ENCODE data around the gene ALX4.

ALX4 gene

DNA sequence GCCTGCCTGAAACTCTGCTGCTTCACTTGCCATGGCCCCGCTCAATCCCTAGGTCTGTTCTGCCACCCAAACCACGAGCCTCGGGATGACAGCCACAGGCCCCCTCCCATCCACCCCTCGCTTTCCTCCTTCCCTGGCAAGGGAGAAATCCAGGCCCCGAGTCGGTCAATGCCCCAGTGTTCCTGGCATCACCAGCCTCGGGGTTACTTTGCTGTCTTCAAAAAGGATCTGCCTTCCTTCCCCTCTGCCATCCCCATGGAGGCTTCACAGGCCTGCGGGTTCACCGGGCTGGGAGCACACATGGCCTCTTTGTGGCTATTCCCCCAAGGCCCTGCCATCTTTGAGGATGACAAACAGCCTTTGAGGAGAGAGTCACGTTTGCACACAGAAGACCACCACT, 38.8 kb upstream of the ALX4 start:
- Histone ChIP-seq H3K9ac (no peak overlapping the region), H3K79me2 (ENCODE audit: insufficient read depth, low read depth) (no peaks in the 10 kb centered on the region), H3K27me3 (ENCODE audit: insufficient read depth, low read depth) (no peaks in the 10 kb centered on the region), H3K4me3 (IDR thresholded peaks at IDR 0.05; ENCODE audit: insufficient read depth, low read depth, low read length) (no peak overlapping the region), H3K36me3 (ENCODE audit: insufficient read depth) (no peaks in the 10 kb centered on the region), H3K4me1 (ENCODE audit: low read depth, poor library complexity, severe bottlenecking) (no peaks in the 10 kb centered on the region), H4K20me1 (ENCODE audit: insufficient read depth) (no peaks in the 10 kb centered on the region), H3K4me2 (no peak overlapping the region), H2AFZ (ENCODE audit: low read depth) (no peak overlapping the region), H3K27ac (no peak overlapping the region)
- TF ChIP-seq, protein P1, sequence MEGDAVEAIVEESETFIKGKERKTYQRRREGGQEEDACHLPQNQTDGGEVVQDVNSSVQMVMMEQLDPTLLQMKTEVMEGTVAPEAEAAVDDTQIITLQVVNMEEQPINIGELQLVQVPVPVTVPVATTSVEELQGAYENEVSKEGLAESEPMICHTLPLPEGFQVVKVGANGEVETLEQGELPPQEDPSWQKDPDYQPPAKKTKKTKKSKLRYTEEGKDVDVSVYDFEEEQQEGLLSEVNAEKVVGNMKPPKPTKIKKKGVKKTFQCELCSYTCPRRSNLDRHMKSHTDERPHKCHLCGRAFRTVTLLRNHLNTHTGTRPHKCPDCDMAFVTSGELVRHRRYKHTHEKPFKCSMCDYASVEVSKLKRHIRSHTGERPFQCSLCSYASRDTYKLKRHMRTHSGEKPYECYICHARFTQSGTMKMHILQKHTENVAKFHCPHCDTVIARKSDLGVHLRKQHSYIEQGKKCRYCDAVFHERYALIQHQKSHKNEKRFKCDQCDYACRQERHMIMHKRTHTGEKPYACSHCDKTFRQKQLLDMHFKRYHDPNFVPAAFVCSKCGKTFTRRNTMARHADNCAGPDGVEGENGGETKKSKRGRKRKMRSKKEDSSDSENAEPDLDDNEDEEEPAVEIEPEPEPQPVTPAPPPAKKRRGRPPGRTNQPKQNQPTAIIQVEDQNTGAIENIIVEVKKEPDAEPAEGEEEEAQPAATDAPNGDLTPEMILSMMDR (conservative IDR thresholded peaks at IDR 0.05; ENCODE audit: low read depth, low read length) = no peak

DNA sequence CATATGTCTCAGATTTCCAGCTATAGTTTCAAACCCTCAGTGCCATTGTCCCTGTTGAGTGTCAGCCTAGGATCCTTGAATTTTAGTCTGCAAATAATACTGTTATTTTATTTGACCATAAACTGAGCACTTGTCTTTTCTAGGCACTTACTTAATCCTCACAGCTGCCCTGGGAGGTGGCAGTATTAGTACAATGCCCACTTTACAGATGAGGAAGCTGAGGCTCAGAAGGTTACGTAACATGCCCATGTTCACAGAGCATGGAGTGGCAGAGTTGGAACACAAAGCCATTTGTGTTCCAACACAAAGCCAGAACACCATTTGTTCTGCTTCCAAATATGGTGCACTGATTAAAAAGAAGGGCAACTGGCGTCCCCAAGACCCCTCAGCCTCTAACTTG, 38.2 kb upstream of the ALX4 start:
- Histone ChIP-seq H3K4me1 (ENCODE audit: low read depth, poor library complexity, severe bottlenecking) (no peaks in the 10 kb centered on the region), H4K20me1 (ENCODE audit: insufficient read depth) (no peaks in the 10 kb centered on the region), H3K9ac (no peak overlapping the region), H3K4me3 (IDR thresholded peaks at IDR 0.05; ENCODE audit: insufficient read depth, low read depth, low read length) (no peak overlapping the region), H2AFZ (ENCODE audit: low read depth) (no peak overlapping the region), H3K27ac (no peak overlapping the region), H3K27me3 (ENCODE audit: insufficient read depth, low read depth) (no peaks in the 10 kb centered on the region), H3K4me2 (no peak overlapping the region), H3K36me3 (ENCODE audit: insufficient read depth) (no peaks in the 10 kb centered on the region), H3K79me2 (ENCODE audit: insufficient read depth, low read depth) (no peaks in the 10 kb centered on the region)
- TF ChIP-seq, protein P1 (conservative IDR thresholded peaks at IDR 0.05; ENCODE audit: low read depth, low read length) = no peak

DNA sequence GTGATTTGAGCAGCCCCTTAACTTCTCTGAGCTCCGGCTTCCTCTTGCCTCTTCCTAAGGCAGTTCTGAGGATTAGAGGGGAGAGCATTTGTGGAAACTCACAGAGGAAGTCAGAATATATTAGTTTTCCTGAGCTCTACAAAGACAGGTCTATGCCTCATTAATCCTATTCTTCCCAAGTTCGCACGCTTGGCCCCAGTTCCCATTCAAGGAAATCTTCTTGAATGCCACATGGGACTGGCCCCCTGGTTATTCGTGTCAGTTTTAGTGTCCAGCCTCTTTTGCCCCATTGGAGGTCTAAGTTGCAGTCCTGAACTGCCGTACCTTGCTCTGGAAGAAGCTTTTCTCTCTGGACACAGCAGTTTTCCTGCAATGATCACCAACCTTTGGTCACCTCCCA, 37.6 kb upstream of the ALX4 start:
- Histone ChIP-seq H3K4me3 (IDR thresholded peaks at IDR 0.05; ENCODE audit: insufficient read depth, low read depth, low read length) (no peak overlapping the region), H4K20me1 (ENCODE audit: insufficient read depth) (no peaks in the 10 kb centered on the region), H3K4me1 (ENCODE audit: low read depth, poor library complexity, severe bottlenecking) (no peaks in the 10 kb centered on the region), H3K79me2 (ENCODE audit: insufficient read depth, low read depth) (no peaks in the 10 kb centered on the region), H3K9ac (no peak overlapping the region), H3K36me3 (ENCODE audit: insufficient read depth) (no peaks in the 10 kb centered on the region), H2AFZ (ENCODE audit: low read depth) (no peak overlapping the region), H3K4me2 (no peak overlapping the region), H3K27me3 (ENCODE audit: insufficient read depth, low read depth) (no peaks in the 10 kb centered on the region), H3K27ac (no peak overlapping the region)
- TF ChIP-seq, protein P1 (conservative IDR thresholded peaks at IDR 0.05; ENCODE audit: low read depth, low read length) = no peak

DNA sequence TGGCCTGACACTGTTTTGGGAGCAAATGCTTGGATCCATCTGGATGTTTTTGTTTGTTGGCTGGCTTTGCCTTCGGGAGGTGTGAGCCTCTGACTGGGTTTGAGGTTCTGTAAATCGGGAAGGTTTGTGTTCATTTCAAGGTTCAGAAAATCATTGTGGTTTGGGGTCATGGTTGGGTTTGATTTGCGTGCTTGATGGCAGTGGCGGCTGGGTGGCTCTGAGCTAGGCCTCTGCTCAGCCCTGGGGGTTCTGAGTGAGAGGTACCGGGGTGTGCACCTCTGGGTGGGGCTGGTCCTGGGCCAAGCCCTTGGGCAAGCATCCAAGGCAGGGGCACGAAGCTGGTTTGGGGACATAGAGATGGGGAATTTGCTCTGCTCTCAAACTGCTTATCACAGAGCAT, 37.0 kb upstream of the ALX4 start:
- TF ChIP-seq, protein P1 (conservative IDR thresholded peaks at IDR 0.05; ENCODE audit: low read depth, low read length) = no peak
- Histone ChIP-seq H3K27me3 (ENCODE audit: insufficient read depth, low read depth) (no peaks in the 10 kb centered on the region), H3K4me3 (IDR thresholded peaks at IDR 0.05; ENCODE audit: insufficient read depth, low read depth, low read length) (no peak overlapping the region), H4K20me1 (ENCODE audit: insufficient read depth) (no peaks in the 10 kb centered on the region), H3K9ac (no peak overlapping the region), H3K36me3 (ENCODE audit: insufficient read depth) (no peaks in the 10 kb centered on the region), H2AFZ (ENCODE audit: low read depth) (no peak overlapping the region), H3K4me2 (no peak overlapping the region), H3K27ac (no peak overlapping the region), H3K79me2 (ENCODE audit: insufficient read depth, low read depth) (no peaks in the 10 kb centered on the region), H3K4me1 (ENCODE audit: low read depth, poor library complexity, severe bottlenecking) (no peaks in the 10 kb centered on the region)

DNA sequence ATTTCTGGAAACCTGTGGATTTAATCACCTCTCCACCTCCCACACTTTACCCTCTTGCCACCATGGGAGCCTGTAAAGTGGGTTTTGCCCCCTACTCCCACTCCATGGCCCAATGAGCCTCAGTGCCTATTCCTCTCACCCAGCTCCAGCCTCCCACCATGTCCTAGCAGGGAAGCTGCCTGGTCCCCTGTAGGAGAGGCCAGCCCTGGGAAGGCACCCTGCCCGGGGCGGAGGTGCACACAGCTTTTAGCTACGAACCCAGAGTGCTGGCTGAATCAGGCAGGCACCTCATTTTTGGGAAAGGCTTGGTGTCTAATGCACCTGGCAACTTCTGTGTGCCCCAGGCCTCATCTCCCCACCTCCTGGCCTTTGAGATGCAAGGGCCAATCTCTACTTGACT, 35.8 kb upstream of the ALX4 start:
- no peak overlapping the region for H3K9ac ChIP-seq
- no peaks in the 10 kb centered on the region for H3K79me2 ChIP-seq (ENCODE audit: insufficient read depth, low read depth)
- H3K27me3 ChIP-seq (ENCODE audit: insufficient read depth, low read depth) = no peaks in the 10 kb centered on the region
- no peaks in the 10 kb centered on the region for H3K36me3 ChIP-seq (ENCODE audit: insufficient read depth)
- H3K27ac ChIP-seq = no peak overlapping the region
- H2AFZ ChIP-seq (ENCODE audit: low read depth) = no peak overlapping the region
- H3K4me2 ChIP-seq = no peak overlapping the region
- no peaks in the 10 kb centered on the region for H4K20me1 ChIP-seq (ENCODE audit: insufficient read depth)
- TF ChIP-seq, protein P1 (conservative IDR thresholded peaks at IDR 0.05; ENCODE audit: low read depth, low read length) = no peak
- H3K4me1 ChIP-seq (ENCODE audit: low read depth, poor library complexity, severe bottlenecking) = no peaks in the 10 kb centered on the region
- H3K4me3 ChIP-seq (IDR thresholded peaks at IDR 0.05; ENCODE audit: insufficient read depth, low read depth, low read length) = no peak overlapping the region
